GM12865 (cell line): Measurements from ENCODE around the gene TRMT5.

Experiments
- DNase-seq: peaks from one replicate; pipeline ENCODE4 v3.0.0; 2010; ENCODE audit warnings: low read depth
- H3K4me3 ChIP-seq: 2 replicates; pipeline ENCODE4 v1.5.1; 2011; ENCODE audit warnings: mild to moderate bottlenecking, low read depth, low read length, control low read depth
- CTCF ChIP-seq: IDR thresholded peaks from 2 replicates; pipeline ENCODE4 v1.5.1; 2011; ENCODE audit warnings: low read length, control low read depth, low read depth, inconsistent platforms; ENCODE audit not compliant: insufficient read depth; ENCODE audit errors: missing control alignments

Gene TRMT5

GRCh38 chr14:60965402-60965801 lies 15.5 kb downstream of the TRMT5 start:
- H3K4me3 ChIP-seq: no peak overlapping the region
- TF ChIP-seq CTCF: no peak
- DNase-seq: no peak

- TF ChIP-seq CTCF: no peak
- no peak for DNase-seq
- H3K4me3 ChIP-seq: no peak overlapping the region
Measured at GRCh38 chr14:60964904-60965303, 16.0 kb downstream of the TRMT5 start.

- no peak overlapping the region for H3K4me3 ChIP-seq
Measured at GRCh38 chr14:60963761-60964160, 17.1 kb downstream of the TRMT5 start.

GRCh38 chr14:60958146-60958545 lies 22.7 kb downstream of the TRMT5 start:
- DNase-seq: no peak
- no peak for TF ChIP-seq CTCF
- H3K4me3 ChIP-seq: no peak overlapping the region

More at GRCh38 chr14:60963761-60964160, 17.1 kb downstream of the TRMT5 start:
- DNase-seq: no peak
- no peak for TF ChIP-seq CTCF

- TF ChIP-seq CTCF: no peak
- no peak for DNase-seq
- no peak overlapping the region for H3K4me3 ChIP-seq
Measured at GRCh38 chr14:60956632-60957031, 24.2 kb downstream of the TRMT5 start.

- DNase-seq: no peak
- H3K4me3 ChIP-seq: no peak overlapping the region
- no peak for TF ChIP-seq CTCF
Measured at GRCh38 chr14:60956202-60956601, 24.7 kb downstream of the TRMT5 start.

- no peak for TF ChIP-seq CTCF
- no peak for DNase-seq
- H3K4me3 ChIP-seq: no peak overlapping the region
Measured at GRCh38 chr14:60951776-60952435, 29.0 kb downstream of the TRMT5 start.
